ENCODE data around the gene C5orf34.
"Not testable (repeated sequence)": the region's sequence is repeated elsewhere in the genome, so short reads cannot be mapped to it uniquely, and the experiment has no call there.

C5orf34 gene

DNA sequence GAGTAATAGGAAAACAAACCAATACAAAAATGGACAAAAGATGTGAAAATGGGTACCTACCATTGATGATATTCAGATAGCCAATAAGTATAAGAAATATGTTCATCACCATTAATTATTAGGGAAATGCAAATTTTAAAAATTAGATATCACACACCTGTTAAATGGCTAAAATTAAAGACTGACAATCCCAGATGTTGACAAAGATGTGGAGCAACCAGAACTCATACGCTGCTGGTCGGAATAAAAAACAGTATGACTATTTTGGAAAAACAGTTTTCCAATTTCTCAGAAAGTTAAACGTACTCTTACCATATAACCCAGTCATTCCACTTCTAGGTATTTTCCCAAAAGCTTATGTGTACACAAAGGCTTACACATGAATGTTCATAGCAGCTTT lies 58.4 kb downstream of the C5orf34 start:
- TF ChIP-seq ZFX (IDR thresholded peaks at IDR 0.05) = no peak
- TF ChIP-seq, protein P1, sequence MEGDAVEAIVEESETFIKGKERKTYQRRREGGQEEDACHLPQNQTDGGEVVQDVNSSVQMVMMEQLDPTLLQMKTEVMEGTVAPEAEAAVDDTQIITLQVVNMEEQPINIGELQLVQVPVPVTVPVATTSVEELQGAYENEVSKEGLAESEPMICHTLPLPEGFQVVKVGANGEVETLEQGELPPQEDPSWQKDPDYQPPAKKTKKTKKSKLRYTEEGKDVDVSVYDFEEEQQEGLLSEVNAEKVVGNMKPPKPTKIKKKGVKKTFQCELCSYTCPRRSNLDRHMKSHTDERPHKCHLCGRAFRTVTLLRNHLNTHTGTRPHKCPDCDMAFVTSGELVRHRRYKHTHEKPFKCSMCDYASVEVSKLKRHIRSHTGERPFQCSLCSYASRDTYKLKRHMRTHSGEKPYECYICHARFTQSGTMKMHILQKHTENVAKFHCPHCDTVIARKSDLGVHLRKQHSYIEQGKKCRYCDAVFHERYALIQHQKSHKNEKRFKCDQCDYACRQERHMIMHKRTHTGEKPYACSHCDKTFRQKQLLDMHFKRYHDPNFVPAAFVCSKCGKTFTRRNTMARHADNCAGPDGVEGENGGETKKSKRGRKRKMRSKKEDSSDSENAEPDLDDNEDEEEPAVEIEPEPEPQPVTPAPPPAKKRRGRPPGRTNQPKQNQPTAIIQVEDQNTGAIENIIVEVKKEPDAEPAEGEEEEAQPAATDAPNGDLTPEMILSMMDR (conservative IDR thresholded peaks at IDR 0.05) = no peak
- H3K27ac ChIP-seq = no peak overlapping the region

- H3K27ac ChIP-seq = not testable (repeated sequence)
Measured at GRCh38 chr5:43441575-43441974, 73.4 kb downstream of the C5orf34 start.

GRCh38 chr5:43437062-43437660 lies 77.8 kb downstream of the C5orf34 start:
- no peak overlapping the region for H3K27ac ChIP-seq
- TF ChIP-seq, protein P1 (conservative IDR thresholded peaks at IDR 0.05) = no peak
- TF ChIP-seq ZFX (IDR thresholded peaks at IDR 0.05) = no peak
